Measurements from ENCODE around the gene PADI6.
A peak's percentile ranks its signal among the peaks of the same experiment; 100 is the strongest.
"Not testable (repeated sequence)": the region's sequence is repeated elsewhere in the genome, so short reads cannot be mapped to it uniquely, and the experiment has no call there.

PADI6 gene

GRCh38 chr1:17371896-17372295 lies at the start of gene PADI6:
TSS of gene PADI6 (plus strand) at chr1:17372196. CDS start at chr1:17372246, 50 bp downstream.
- DNase-seq, result no peak

- DNase-seq, result no peak
These were observed 43.1 kb upstream of the PADI6 start for GRCh38 chr1:17328855-17329254.

- DNase-seq, result no peak
These were observed 42.4 kb upstream of the PADI6 start for GRCh38 chr1:17329610-17330009.

GRCh38 chr1:17330856-17331255 lies 41.1 kb upstream of the PADI6 start:
- no peak for DNase-seq

GRCh38 chr1:17333081-17333480 lies 38.9 kb upstream of the PADI6 start:
- DNase-seq, result no peak

GRCh38 chr1:17335821-17336710 lies 35.9 kb upstream of the PADI6 start:
- peak; percentile 41 for DNase-seq

GRCh38 chr1:17338706-17339493 lies 33.1 kb upstream of the PADI6 start:
- no peak for DNase-seq

- DNase-seq, result no peak
These were observed 32.5 kb upstream of the PADI6 start for GRCh38 chr1:17339521-17339920.

- DNase-seq, result no peak
These were observed 31.6 kb upstream of the PADI6 start for GRCh38 chr1:17340358-17340757.

GRCh38 chr1:17342014-17342441 lies 30.0 kb upstream of the PADI6 start:
- no peak for DNase-seq

GRCh38 chr1:17345506-17345905 lies 26.5 kb upstream of the PADI6 start:
- not testable (repeated sequence) for DNase-seq

GRCh38 chr1:17346046-17346789 lies 25.8 kb upstream of the PADI6 start:
- DNase-seq, result no peak

GRCh38 chr1:17347769-17348592 lies 24.0 kb upstream of the PADI6 start:
- DNase-seq, result no peak

- no peak for DNase-seq
These were observed 23.3 kb upstream of the PADI6 start for GRCh38 chr1:17348593-17349234.

- DNase-seq, result no peak
These were observed 21.9 kb upstream of the PADI6 start for GRCh38 chr1:17350083-17350482.

GRCh38 chr1:17350928-17351446 lies 21.0 kb upstream of the PADI6 start:
- DNase-seq, result no peak

- no peak for DNase-seq
These were observed 20.2 kb upstream of the PADI6 start for GRCh38 chr1:17351598-17352324.

GRCh38 chr1:17352419-17352909 lies 19.5 kb upstream of the PADI6 start:
- DNase-seq, result no peak

GRCh38 chr1:17355898-17356297 lies 16.1 kb upstream of the PADI6 start:
- DNase-seq, result no peak

- no peak for DNase-seq
These were observed 15.5 kb upstream of the PADI6 start for GRCh38 chr1:17356387-17357026.

Measured in CD4-positive, alpha-beta T cell treated with Interleukin-4 for 4 hours (primary cell).